Measurements from ENCODE around the gene CCDC175.

DNA sequence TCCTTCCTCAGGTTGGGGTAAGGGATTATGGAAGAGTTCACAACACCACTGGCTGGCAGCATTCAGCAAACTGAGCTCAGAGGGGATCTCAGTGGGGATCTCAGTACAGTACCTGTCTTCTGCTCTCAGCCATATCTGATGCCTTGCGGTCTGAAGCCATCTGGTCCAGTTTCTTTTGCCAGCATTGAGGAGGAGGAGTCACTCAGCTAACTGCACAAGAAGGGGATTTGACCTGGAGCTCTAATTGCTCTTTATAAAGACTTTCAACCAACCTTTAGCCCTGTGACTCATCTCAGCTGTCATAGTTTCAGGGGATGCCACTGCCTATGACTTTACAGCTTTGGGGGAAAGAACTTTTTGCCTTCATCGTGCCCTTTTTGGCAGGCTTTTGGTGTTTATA lies 47.4 kb downstream of the CCDC175 start:
- no peak for TF ChIP-seq EP300 (IDR thresholded peaks at IDR 0.05; ENCODE audit: low read depth)
- no peak for TF ChIP-seq CTCF (IDR thresholded peaks at IDR 0.05)
- no peak for TF ChIP-seq POLR2AphosphoS5 (IDR thresholded peaks at IDR 0.05)
- no peak for TF ChIP-seq POLR2A (IDR thresholded peaks at IDR 0.05)
